Heart right ventricle (tissue), 16 donors: ENCODE measurements around the gene RARS2. TPM values are rescaled to one million over a fixed set of nuclear protein-coding genes. Genes with fewer than 3 reads are reported as not detected.
"Not testable (repeated sequence)": the region's sequence is repeated elsewhere in the genome, so short reads cannot be mapped to it uniquely, and the experiment has no call there.

ENCODE experiments used
- ATAC-seq, 8 donors: fragments of 200-7000 bp; cut with Tn5 transposase; one replicate each; pipeline ENCODE4 v1.9.1; 2020; ENCODE audit warnings: mild to moderate bottlenecking in 8 of 8, moderate library complexity in 8 of 8, moderate number of reproducible peaks in 1 of 8
- DNase-seq, 2 donors: peaks; one replicate each; pipeline ENCODE4 v3.0.0-alpha.2; 2020
- H3K27ac ChIP-seq, 10 donors: fragments of 200-600 bp; sonication (generic) in 2 of 10; one replicate each; pipeline versions ENCODE4 v1.5.0 to v1.8.0; 2020 to 2022; ENCODE audit warnings: mild to moderate bottlenecking in 3 of 10
- H3K27me3 ChIP-seq, 7 donors: fragments of 200-600 bp; one replicate each; pipeline ENCODE4 v1.8.0; 2021 to 2022; ENCODE audit warnings: mild to moderate bottlenecking in 2 of 7
- H3K36me3 ChIP-seq, 9 donors: fragments of 200-600 bp; sonication (generic) in 1 of 9; one replicate each; pipeline versions ENCODE4 v1.5.0 to v1.8.0; 2020 to 2022; ENCODE audit warnings: mild to moderate bottlenecking in 2 of 9
- H3K4me1 ChIP-seq, 9 donors: fragments of 200-600 bp; sonication (generic) in 1 of 9; one replicate each; pipeline versions ENCODE4 v1.5.0 to v1.8.0; 2020 to 2022; ENCODE audit warnings: mild to moderate bottlenecking in 4 of 9
- H3K4me3 ChIP-seq, 10 donors: fragments of 200-600 bp; sonication (generic) in 2 of 10; one replicate each; pipeline versions ENCODE4 v1.5.0 to v1.8.0; 2020 to 2022; ENCODE audit warnings: mild to moderate bottlenecking in 7 of 10, moderate library complexity in 2 of 10
- H3K9me3 ChIP-seq, 11 donors: fragments of 200-600 bp in 10 of 11; sonication (generic) in 2 of 11; one replicate each; pipeline versions ENCODE4 v1.5.0 to v1.8.0; 2013 to 2022; ENCODE audit warnings: mild to moderate bottlenecking in 2 of 11, control low read depth in 1 of 11, moderate library complexity in 1 of 11
- CTCF ChIP-seq, 9 donors: fragments of 200-600 bp; sonication (generic) in 2 of 9; IDR thresholded peaks; one replicate each; pipeline versions ENCODE4 v1.5.0 to v1.8.0; 2021 to 2022; ENCODE audit warnings: antibody characterized with exemption in 9 of 9, mild to moderate bottlenecking in 5 of 9, moderate library complexity in 1 of 9
- WGBS, 2 donors: extraction: QIAGEN DNeasy Blood & Tissue Kit; methylation state at CpG; one replicate each; pipeline ENCODE4 v1.1.7; 2013; ENCODE audit warnings: inconsistent platforms in 1 of 2; 5-methylcytosine and 5-hydroxymethylcytosine counted together
- intact Hi-C, 10 donors: fragments of 100-400 bp; cut with DNase I; formaldehyde crosslinking; loops; one replicate each; pipeline versions ENCODE4 v1.11.1 to v1.14.2; 2022
- polyA plus RNA-seq, 2 donors: library from polyadenylated mRNA; stranded (reverse); fragments of 200-250 nt; gene quantifications; one replicate each; pipeline ENCODE4 v1.2.3, GENCODE V29; 2013
- total RNA-seq, 10 donors: library from RNA; stranded (reverse); fragmentation: NEBNext Ultra II Directional in 3 of 10; extraction: Animal tissue kit (Norgen Biotek cat#: 25700) in 3 of 10; gene quantifications; one replicate each; pipeline versions ENCODE4 v1.2.1 to v1.2.4, GENCODE V29; 2021 to 2023
- donor health status: Arrhythmogenic right ventricular cardiomyopathy.
- donor health status: ischemic (EF 13 %, LVEDD 7.1; RV severe dilation, severe dysfunction).
- donor health status: healthy with polysubstance abuse.
- donor health status: DM: no; HTN: yes; CAD: no.
- donor health status: DM: no; HTN: no; CAD: no.
- donor health status: ischemic (EF 25% LVEDD 6.9; RV normal size, moderate dysfunction).
- donor health status: ischemic (EF 25% LVEDD 5.7; RV mildly dilated, moderate dysfunction).
- donor health status: healthy.
- donor health status: DM: yes; HTN: yes; CAD: no.
- donor health status: Ischemic cardiomyopathy.
- donor health status: ischemic (EF 35%, LVEDD 5.7; RV mildly dilated, moderate dysfunction).
- donor health status: nonischemic (EF 11% LVEDD 7.7; RV severe dilation, severe dysfunction).
- donor health status: DM: yes; HTN: yes; CAD: no.
- donor health status: PGD.
- donor health status: ischemic (EF 29% LVEDD 5.4; RV normal size, mild dysfunction).
- donor health status: nonischemic (EF 23%, LVEDD 6.1; RV moderate dilation, normal function).

RARS2 gene
- total and polyA plus RNA-seq, 12 donors, result 12.1 to 26.1 (median 19.8) TPM

GRCh38 chr6:87494761-87495422 lies 94.9 kb downstream of the RARS2 start:
- Histone ChIP-seq H3K27me3 (no peaks in the 10 kb centered on the region), H3K4me1 (no peaks in the 10 kb centered on the region), H3K4me3 (no peak overlapping the region), H3K36me3 (peaks cover 0 to 47% (median 0%) of the 10 kb centered on the region in 9 donors), H3K9me3 (no peaks in the 10 kb centered on the region), H3K27ac (no peak overlapping the region)
- intact Hi-C loops, result no loop called here
- 96 to 98% methylated on average over 8 of the region's 8 CpGs for WGBS, 2 donors
- ATAC-seq, result no peak
- DNase-seq, result no peak
- TF ChIP-seq CTCF (IDR thresholded peaks at IDR 0.05), result no peak

GRCh38 chr6:87489326-87489725 lies 100.5 kb downstream of the RARS2 start:
- H3K36me3 ChIP-seq, result peaks cover 0 to 36% (median 0%) of the 10 kb centered on the region in 9 donors
- 94 to 96% methylated on average over 8 of the region's 8 CpGs for WGBS, 2 donors
- H3K4me1 ChIP-seq, intact Hi-C loops, H3K27me3 ChIP-seq, DNase-seq, H3K9me3 ChIP-seq, H3K4me3 ChIP-seq, H3K27ac ChIP-seq, ATAC-seq: not testable (repeated sequence)

- Histone ChIP-seq H3K9me3 (peaks cover 0 to 5% (median 0%) of the 10 kb centered on the region in 11 donors), H3K36me3 (peaks cover 0 to 25% (median 0%) of the 10 kb centered on the region in 9 donors), H3K4me1 (peaks cover 0 to 8% (median 0%) of the 10 kb centered on the region in 9 donors), H3K27ac (no peak overlapping the region), H3K4me3 (no peak overlapping the region), H3K27me3 (no peaks in the 10 kb centered on the region)
- ATAC-seq (no peak), DNase-seq (no peak)
- TF ChIP-seq CTCF (IDR thresholded peaks at IDR 0.05), result no peak
- intact Hi-C loops, result no loop called here
- 85 to 88% methylated on average over 4 of the region's 4 CpGs for WGBS, 2 donors
These were observed 102.2 kb downstream of the RARS2 start for GRCh38 chr6:87487555-87487954.

GRCh38 chr6:87484491-87484890 lies 105.3 kb downstream of the RARS2 start:
- no peak for ATAC-seq

More at GRCh38 chr6:87484491-87484890, 105.3 kb downstream of the RARS2 start:
- intact Hi-C loops, result no loop called here
- Histone ChIP-seq H3K9me3 (peaks cover 0 to 5% (median 0%) of the 10 kb centered on the region in 11 donors), H3K4me1 (peaks cover 0 to 15% (median 0%) of the 10 kb centered on the region in 9 donors), H3K4me3 (no peak overlapping the region), H3K27me3 (no peaks in the 10 kb centered on the region), H3K27ac (no peak overlapping the region), H3K36me3 (peaks cover 0 to 20% (median 0%) of the 10 kb centered on the region in 9 donors)
- no peak for TF ChIP-seq CTCF (IDR thresholded peaks at IDR 0.05)
- WGBS, 2 donors, result 95 to 96% methylated on average over 7 of the region's 7 CpGs
- no peak for DNase-seq
